ENCODE data around the gene ADAMTSL1. TPM values are rescaled to one million over a fixed set of nuclear protein-coding genes. Genes with fewer than 3 reads are reported as not detected.
"Not testable (repeated sequence)": the region's sequence is repeated elsewhere in the genome, so short reads cannot be mapped to it uniquely, and the experiment has no call there.

The ADAMTSL1 gene
- total RNA-seq, 2 experiments from 2014 or later = not detected

- CTCF ChIA-PET = no interaction called here
- Mint-ChIP-seq H3K27me3 (peaks cover 2% of the 10 kb centered on the region), H3K4me3 (no peak overlapping the region), H3K36me3 (ENCODE audit: low read depth) (no peaks in the 10 kb centered on the region), H3K9me3 (ENCODE audit: low read depth) (no peaks in the 10 kb centered on the region), H3K4me1 (no peaks in the 10 kb centered on the region), H3K27ac (no peak overlapping the region)
- no peak for ATAC-seq
- intact Hi-C loops (cut with DNase I, micrococcal nuclease) = loop anchor here in 1 of 2 experiments (10.0 kb wide), 1 partner anchor 513 kb away; no protein-coding TSS in a partner anchor
- POLR2A ChIA-PET = no interaction called here
- no peak for DNase-seq
Measured at GRCh38 chr9:18857334-18857733, 383.4 kb downstream of the ADAMTSL1 start.

GRCh38 chr9:18857769-18858168, 383.8 kb downstream of the ADAMTSL1 start:
- no peaks in the 10 kb centered on the region for H3K4me1 Mint-ChIP-seq
- intact Hi-C loops (cut with DNase I, micrococcal nuclease) = loop anchor here in 1 of 2 experiments (10.0 kb wide), 1 partner anchor 513 kb away; no protein-coding TSS in a partner anchor
- POLR2A ChIA-PET = no interaction called here
- H3K36me3 Mint-ChIP-seq (ENCODE audit: low read depth) = no peaks in the 10 kb centered on the region
- no peak for DNase-seq
- no peak overlapping the region for H3K27ac Mint-ChIP-seq
- peaks cover 2% of the 10 kb centered on the region for H3K27me3 Mint-ChIP-seq
- CTCF ChIA-PET = no interaction called here
- no peaks in the 10 kb centered on the region for H3K9me3 Mint-ChIP-seq (ENCODE audit: low read depth)
- no peak overlapping the region for H3K4me3 Mint-ChIP-seq
- no peak for ATAC-seq

- Mint-ChIP-seq H3K27me3 (no peaks in the 10 kb centered on the region), H3K9me3 (ENCODE audit: low read depth) (no peaks in the 10 kb centered on the region), H3K4me3 (no peak overlapping the region), H3K36me3 (ENCODE audit: low read depth) (no peaks in the 10 kb centered on the region), H3K27ac (no peak overlapping the region), H3K4me1 (no peaks in the 10 kb centered on the region)
- POLR2A ChIA-PET = no interaction called here
- no peak for ATAC-seq
- no peak for DNase-seq
- intact Hi-C loops (cut with DNase I, micrococcal nuclease) = no loop called here
- CTCF ChIA-PET = interaction anchor here (1.0 kb wide), 1 partner anchor 9 kb away, joined by 3 read pairs; no protein-coding TSS in a partner anchor
Measured at GRCh38 chr9:18861609-18862544, 387.9 kb downstream of the ADAMTSL1 start.

- Mint-ChIP-seq H3K4me1 (no peaks in the 10 kb centered on the region), H3K9me3 (ENCODE audit: low read depth) (peaks cover 2% of the 10 kb centered on the region), H3K4me3 (no peak overlapping the region), H3K27me3 (peaks cover 2% of the 10 kb centered on the region), H3K36me3 (ENCODE audit: low read depth) (no peaks in the 10 kb centered on the region), H3K27ac (no peak overlapping the region)
- intact Hi-C loops (cut with DNase I, micrococcal nuclease) = no loop called here
- POLR2A ChIA-PET = no interaction called here
- DNase-seq = no peak
- CTCF ChIA-PET = no interaction called here
- no peak for ATAC-seq
Measured at GRCh38 chr9:18863791-18864190, 389.8 kb downstream of the ADAMTSL1 start.

- H3K4me3 Mint-ChIP-seq = no peak overlapping the region
- CTCF ChIA-PET = no interaction called here
- intact Hi-C loops (cut with DNase I, micrococcal nuclease) = no loop called here
Measured at GRCh38 chr9:18864516-18864915, 390.6 kb downstream of the ADAMTSL1 start.

GRCh38 chr9:18865542-18865941, 391.6 kb downstream of the ADAMTSL1 start:
- no peak for ATAC-seq

More at GRCh38 chr9:18864516-18864915, 390.6 kb downstream of the ADAMTSL1 start:
- DNase-seq (no peak), ATAC-seq (no peak)
- no peak overlapping the region for H3K27ac Mint-ChIP-seq
- no peaks in the 10 kb centered on the region for H3K36me3 Mint-ChIP-seq (ENCODE audit: low read depth)
- no peaks in the 10 kb centered on the region for H3K4me1 Mint-ChIP-seq
- H3K27me3 Mint-ChIP-seq = peaks cover 3% of the 10 kb centered on the region
- POLR2A ChIA-PET = no interaction called here
- H3K9me3 Mint-ChIP-seq (ENCODE audit: low read depth) = peaks cover 4% of the 10 kb centered on the region

GRCh38 chr9:18866121-18866831, 392.3 kb downstream of the ADAMTSL1 start:
- intact Hi-C loops (cut with DNase I, micrococcal nuclease) = no loop called here
- POLR2A ChIA-PET = no interaction called here
- H3K36me3 Mint-ChIP-seq (ENCODE audit: low read depth) = no peaks in the 10 kb centered on the region
- H3K9me3 Mint-ChIP-seq (ENCODE audit: low read depth) = peaks cover 14% of the 10 kb centered on the region
- H3K4me1 Mint-ChIP-seq = no peaks in the 10 kb centered on the region
- no peak overlapping the region for H3K4me3 Mint-ChIP-seq
- DNase-seq (no peak), ATAC-seq (no peak)
- peaks cover 4% of the 10 kb centered on the region for H3K27me3 Mint-ChIP-seq
- H3K27ac Mint-ChIP-seq = no peak overlapping the region
- CTCF ChIA-PET = no interaction called here

More at GRCh38 chr9:18865542-18865941, 391.6 kb downstream of the ADAMTSL1 start:
- CTCF ChIA-PET = interaction anchor here (0.6 kb wide), 1 partner anchor 143 kb away, joined by 3 read pairs; no protein-coding TSS in a partner anchor
- H3K27me3 Mint-ChIP-seq = peaks cover 4% of the 10 kb centered on the region
- peaks cover 12% of the 10 kb centered on the region for H3K9me3 Mint-ChIP-seq (ENCODE audit: low read depth)
- no peak overlapping the region for H3K27ac Mint-ChIP-seq
- DNase-seq = no peak
- no peaks in the 10 kb centered on the region for H3K36me3 Mint-ChIP-seq (ENCODE audit: low read depth)
- no peak overlapping the region for H3K4me3 Mint-ChIP-seq
- H3K4me1 Mint-ChIP-seq = no peaks in the 10 kb centered on the region
- POLR2A ChIA-PET = no interaction called here
- intact Hi-C loops (cut with DNase I, micrococcal nuclease) = no loop called here

GRCh38 chr9:18869725-18870124, 395.8 kb downstream of the ADAMTSL1 start:
- Mint-ChIP-seq H3K4me3 (no peak overlapping the region), H3K9me3 (ENCODE audit: low read depth) (peaks cover 14% of the 10 kb centered on the region), H3K27ac (no peak overlapping the region), H3K4me1 (no peaks in the 10 kb centered on the region), H3K27me3 (peaks cover 5% of the 10 kb centered on the region), H3K36me3 (ENCODE audit: low read depth) (no peaks in the 10 kb centered on the region)
- ATAC-seq (no peak), DNase-seq (no peak)
- ChIA-PET CTCF (interaction anchor here (1.9 kb wide), 1 partner anchor 8 kb away, joined by 8 read pairs; no protein-coding TSS in a partner anchor), POLR2A (no interaction called here)
- intact Hi-C loops (cut with DNase I, micrococcal nuclease) = no loop called here

GRCh38 chr9:18874069-18874468, 400.1 kb downstream of the ADAMTSL1 start:
- no peak for DNase-seq
- H3K4me1 Mint-ChIP-seq = no peaks in the 10 kb centered on the region
- CTCF ChIA-PET = interaction anchor here (0.6 kb wide), 1 partner anchor 553 kb away, joined by 3 read pairs; no protein-coding TSS in a partner anchor
- H3K4me3 Mint-ChIP-seq = no peak overlapping the region
- POLR2A ChIA-PET = no interaction called here
- intact Hi-C loops (cut with DNase I, micrococcal nuclease) = no loop called here
- H3K27me3 Mint-ChIP-seq = peaks cover 15% of the 10 kb centered on the region
- H3K27ac Mint-ChIP-seq = no peak overlapping the region
- ATAC-seq = no peak
- H3K36me3 Mint-ChIP-seq (ENCODE audit: low read depth) = no peaks in the 10 kb centered on the region
- H3K9me3 Mint-ChIP-seq (ENCODE audit: low read depth) = peaks cover 11% of the 10 kb centered on the region

GRCh38 chr9:18874990-18875389, 401.0 kb downstream of the ADAMTSL1 start:
- DNase-seq; H3K4me1 Mint-ChIP-seq; H3K27ac Mint-ChIP-seq; POLR2A ChIA-PET; CTCF ChIA-PET; H3K36me3 Mint-ChIP-seq (ENCODE audit: low read depth); ATAC-seq; H3K9me3 Mint-ChIP-seq (ENCODE audit: low read depth); H3K4me3 Mint-ChIP-seq; intact Hi-C loops (cut with DNase I, micrococcal nuclease): not testable (repeated sequence)
- peaks cover 15% of the 10 kb centered on the region for H3K27me3 Mint-ChIP-seq

GRCh38 chr9:18877984-18878383, 404.0 kb downstream of the ADAMTSL1 start:
- ChIA-PET CTCF (interaction anchor here (1.9 kb wide), 1 partner anchor 9 kb away, joined by 8 read pairs; no protein-coding TSS in a partner anchor), POLR2A (no interaction called here)
- no peaks in the 10 kb centered on the region for H3K36me3 Mint-ChIP-seq (ENCODE audit: low read depth)
- no peaks in the 10 kb centered on the region for H3K4me1 Mint-ChIP-seq
- no peak overlapping the region for H3K27ac Mint-ChIP-seq
- no peaks in the 10 kb centered on the region for H3K9me3 Mint-ChIP-seq (ENCODE audit: low read depth)
- no peak overlapping the region for H3K4me3 Mint-ChIP-seq
- no peak for ATAC-seq
- intact Hi-C loops (cut with DNase I, micrococcal nuclease) = no loop called here
- peaks cover 17% of the 10 kb centered on the region for H3K27me3 Mint-ChIP-seq
- no peak for DNase-seq

Data from activated CD4-positive, alpha-beta T cell treated with anti-CD3 and anti-CD28 coated beads for 36 hours (primary cell).